ENCODE measurements around the gene DENND1B.

DNA sequence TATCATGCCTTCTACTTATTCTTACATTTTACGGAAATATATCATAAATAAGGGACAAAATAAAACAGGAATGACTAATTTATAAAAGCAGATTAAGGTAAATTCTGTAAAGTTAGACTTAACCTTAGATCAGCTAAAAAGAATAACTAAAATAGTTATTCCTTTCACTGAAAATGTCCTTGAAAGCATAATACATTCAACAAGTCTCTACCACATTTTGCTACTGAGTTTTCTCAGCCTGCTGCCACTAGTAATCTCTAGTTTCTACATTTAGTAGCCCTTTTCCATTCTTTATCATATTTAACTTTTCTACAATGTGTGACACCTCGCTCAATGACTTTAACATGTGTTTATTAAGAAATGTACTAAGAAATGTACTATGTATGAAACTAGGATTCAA is 89.0 kb downstream of the DENND1B start:
- no peak for TF ChIP-seq EZH2 (IDR thresholded peaks at IDR 0.05; ENCODE audit: insufficient read depth, poor library complexity, severe bottlenecking)
- no peak for TF ChIP-seq EZH2phosphoT487 (IDR thresholded peaks at IDR 0.05; ENCODE audit: insufficient read depth, low read depth)
